ENCODE data around the gene LRRFIP1. TPM values are rescaled to one million over a fixed set of nuclear protein-coding genes. Genes with fewer than 3 reads are reported as not detected.

Gene LRRFIP1
- total and polyA plus RNA-seq, 7 donors: 42.3 to 108 (median 91.9) TPM

DNA sequence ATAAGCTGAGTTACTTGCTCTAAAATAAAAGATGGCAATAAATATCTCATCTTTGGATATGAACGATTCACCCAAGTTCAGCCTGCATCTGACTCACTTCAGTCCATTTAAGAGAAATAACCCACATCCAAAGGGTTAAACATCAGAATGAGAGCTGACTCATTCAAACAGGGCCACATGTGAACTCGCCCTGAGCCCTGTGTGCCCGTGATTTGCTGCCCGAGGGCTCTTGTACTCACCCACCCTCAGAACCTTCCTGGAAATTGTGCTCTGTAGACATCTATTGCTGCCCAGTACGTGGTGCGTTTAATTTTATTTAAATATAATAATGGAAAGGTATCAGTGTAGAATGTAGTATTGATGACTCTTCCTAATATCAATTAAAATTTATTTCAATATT, 104.3 kb downstream of the LRRFIP1 start:
- H3K4me3 ChIP-seq: no peak overlapping the region
- ATAC-seq: peak; percentile 72 to 87 (median 81)
- peak overlapping the region; percentile 83 for H3K27ac ChIP-seq
- peaks cover 60% of the 10 kb centered on the region for H3K4me1 ChIP-seq
- WGBS, 3 donors: 25 to 43% (median 27%) methylated on average over 6 of the region's 6 CpGs
- intact Hi-C loops (cut with DNase I): loop anchor here in 1 of 2 donors (5.0 kb wide), 1 partner anchor 39 kb away; no protein-coding TSS in a partner anchor
- DNase-seq: peak in 1 of 2 donors; percentile 62
- H3K9me3 ChIP-seq: no peaks in the 10 kb centered on the region
- no peaks in the 10 kb centered on the region for H3K27me3 ChIP-seq (ENCODE audit: insufficient read depth in 3 of 3, low read length in 2 of 3)
- TF ChIP-seq CTCF (IDR thresholded peaks at IDR 0.05): no peak
- H3K36me3 ChIP-seq (ENCODE audit: insufficient read depth in 1 of 2, low read depth in 1 of 2): peaks cover 0 to 31% of the 10 kb centered on the region in 2 donors

GRCh38 chr2:237732070-237732469, 104.7 kb downstream of the LRRFIP1 start:
- DNase-seq (no peak), ATAC-seq (peak in 3 of 4 donors; percentile 39 to 46 (median 43))
- H3K9me3 ChIP-seq: no peaks in the 10 kb centered on the region
- H3K4me1 ChIP-seq: peaks cover 60% of the 10 kb centered on the region
- no peak overlapping the region for H3K4me3 ChIP-seq
- WGBS, 3 donors: 34 to 50% (median 36%) methylated on average over 10 of the region's 10 CpGs
- H3K27ac ChIP-seq: peak overlapping the region; percentile 83
- no peaks in the 10 kb centered on the region for H3K27me3 ChIP-seq (ENCODE audit: insufficient read depth in 3 of 3, low read length in 2 of 3)
- intact Hi-C loops (cut with DNase I): loop anchor here in 1 of 2 donors (5.0 kb wide), 1 partner anchor 40 kb away; no protein-coding TSS in a partner anchor
- H3K36me3 ChIP-seq (ENCODE audit: insufficient read depth in 1 of 2, low read depth in 1 of 2): peaks cover 0 to 31% of the 10 kb centered on the region in 2 donors
- no peak for TF ChIP-seq CTCF (IDR thresholded peaks at IDR 0.05)

- Histone ChIP-seq H3K27ac (peak overlapping the region; percentile 83), H3K4me3 (peak overlapping the region; percentile 31), H3K27me3 (ENCODE audit: insufficient read depth in 3 of 3, low read length in 2 of 3) (no peaks in the 10 kb centered on the region), H3K36me3 (ENCODE audit: insufficient read depth in 1 of 2, low read depth in 1 of 2) (peaks cover 1 to 31% of the 10 kb centered on the region in 2 donors), H3K9me3 (no peaks in the 10 kb centered on the region), H3K4me1 (peaks cover 60% of the 10 kb centered on the region)
- peak; percentile 58 to 81 for DNase-seq
- no peak for TF ChIP-seq CTCF (IDR thresholded peaks at IDR 0.05)
- peak; percentile 77 to 87 (median 84) for ATAC-seq
- intact Hi-C loops (cut with DNase I): loop anchor here in 1 of 2 donors (5.0 kb wide), 1 partner anchor 41 kb away; no protein-coding TSS in a partner anchor
- 15 to 24% (median 18%) methylated on average over 13 of the region's 13 CpGs for WGBS, 3 donors
Measured at GRCh38 chr2:237732790-237733381, 105.5 kb downstream of the LRRFIP1 start.

DNA sequence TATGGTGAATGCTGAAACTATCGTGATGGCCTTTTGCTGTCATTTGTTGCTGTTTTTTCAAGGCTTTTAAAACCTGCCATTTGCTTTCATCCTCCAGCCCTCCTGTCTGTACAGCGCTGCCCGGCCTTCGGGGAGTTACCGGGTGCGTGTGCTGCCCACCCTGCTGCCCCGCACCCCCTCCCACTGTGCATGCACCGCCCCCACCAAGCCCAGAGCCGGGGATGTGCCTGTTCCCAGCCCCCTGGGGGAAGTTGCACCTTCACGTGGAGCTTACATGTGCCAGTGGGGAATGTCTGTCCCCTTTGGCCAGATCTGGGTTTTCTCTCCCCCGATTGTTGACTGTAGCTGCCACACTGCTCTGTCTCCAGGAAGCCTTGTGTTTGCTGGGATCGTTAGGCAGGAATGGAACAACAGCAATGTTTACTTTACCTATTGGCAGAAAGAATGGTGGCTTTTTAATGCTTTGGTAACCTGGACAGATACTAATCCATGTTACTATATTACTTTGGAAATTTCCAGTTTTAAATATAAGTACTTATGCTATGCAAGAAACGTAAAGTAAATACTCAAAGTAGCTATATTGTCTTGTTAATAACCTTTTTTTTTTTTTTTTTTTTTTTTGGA, 106.4 kb downstream of the LRRFIP1 start:
- H3K27me3 ChIP-seq (ENCODE audit: insufficient read depth in 3 of 3, low read length in 2 of 3): no peaks in the 10 kb centered on the region
- peak overlapping the region; percentile 83 for H3K27ac ChIP-seq
- no peak for TF ChIP-seq CTCF (IDR thresholded peaks at IDR 0.05)
- WGBS, 3 donors: 54 to 65% (median 59%) methylated on average over 13 of the region's 13 CpGs
- H3K36me3 ChIP-seq (ENCODE audit: insufficient read depth in 1 of 2, low read depth in 1 of 2): peaks cover 3 to 28% of the 10 kb centered on the region in 2 donors
- intact Hi-C loops (cut with DNase I): loop anchor here in 1 of 2 donors (5.0 kb wide), 1 partner anchor 41 kb away; no protein-coding TSS in a partner anchor
- peaks cover 69% of the 10 kb centered on the region for H3K4me1 ChIP-seq
- DNase-seq (no peak), ATAC-seq (no peak)
- no peaks in the 10 kb centered on the region for H3K9me3 ChIP-seq
- H3K4me3 ChIP-seq: peak overlapping the region; percentile 31

All from psoas muscle (tissue), 8 donors.